HuH-7.5 (cell line): ENCODE results near the gene ALS2.
"Not testable (repeated sequence)": the region's sequence is repeated elsewhere in the genome, so short reads cannot be mapped to it uniquely, and the experiment has no call there.

ENCODE experiments used
- DNase-seq: peaks from one replicate; pipeline ENCODE4 v3.0.0; 2011; ENCODE audit warnings: low spot score

The ALS2 gene

GRCh38 chr2:201674794-201675193 is 105.9 kb downstream of the ALS2 start:
- DNase-seq = no peak

- no peak for DNase-seq
Measured at GRCh38 chr2:201674298-201674697, 106.4 kb downstream of the ALS2 start.

- no peak for DNase-seq
Measured at GRCh38 chr2:201673546-201673945, 107.2 kb downstream of the ALS2 start.

- DNase-seq = not testable (repeated sequence)
Measured at GRCh38 chr2:201671205-201671604, 109.5 kb downstream of the ALS2 start.

GRCh38 chr2:201669865-201670264 is 110.9 kb downstream of the ALS2 start:
- no peak for DNase-seq

GRCh38 chr2:201668402-201668910 is 112.3 kb downstream of the ALS2 start:
- no peak for DNase-seq

- no peak for DNase-seq
Measured at GRCh38 chr2:201664334-201664733, 116.4 kb downstream of the ALS2 start.

- no peak for DNase-seq
Measured at GRCh38 chr2:201661366-201661765, 119.4 kb downstream of the ALS2 start.

- no peak for DNase-seq
Measured at GRCh38 chr2:201660293-201660895, 120.3 kb downstream of the ALS2 start.

GRCh38 chr2:201656740-201657139 is 124.0 kb downstream of the ALS2 start:
- DNase-seq = no peak

- no peak for DNase-seq
Measured at GRCh38 chr2:201656102-201656501, 124.6 kb downstream of the ALS2 start.

- no peak for DNase-seq
Measured at GRCh38 chr2:201654616-201655384, 125.9 kb downstream of the ALS2 start.

GRCh38 chr2:201653221-201653620 is 127.5 kb downstream of the ALS2 start:
- no peak for DNase-seq
